NCI-H2029 treated with DMSO at 0.1 percent for 48 hours (cell line): ENCODE results near the gene ZRANB3.
A peak's percentile ranks its signal among the peaks of the same experiment; 100 is the strongest.
"Not testable (repeated sequence)": the region's sequence is repeated elsewhere in the genome, so short reads cannot be mapped to it uniquely, and the experiment has no call there.

Experiments used
- DNase-seq: peaks from one replicate; lab custom pipeline; 2025; lab: John Stamatoyannopoulos, UW

ZRANB3 gene

DNA sequence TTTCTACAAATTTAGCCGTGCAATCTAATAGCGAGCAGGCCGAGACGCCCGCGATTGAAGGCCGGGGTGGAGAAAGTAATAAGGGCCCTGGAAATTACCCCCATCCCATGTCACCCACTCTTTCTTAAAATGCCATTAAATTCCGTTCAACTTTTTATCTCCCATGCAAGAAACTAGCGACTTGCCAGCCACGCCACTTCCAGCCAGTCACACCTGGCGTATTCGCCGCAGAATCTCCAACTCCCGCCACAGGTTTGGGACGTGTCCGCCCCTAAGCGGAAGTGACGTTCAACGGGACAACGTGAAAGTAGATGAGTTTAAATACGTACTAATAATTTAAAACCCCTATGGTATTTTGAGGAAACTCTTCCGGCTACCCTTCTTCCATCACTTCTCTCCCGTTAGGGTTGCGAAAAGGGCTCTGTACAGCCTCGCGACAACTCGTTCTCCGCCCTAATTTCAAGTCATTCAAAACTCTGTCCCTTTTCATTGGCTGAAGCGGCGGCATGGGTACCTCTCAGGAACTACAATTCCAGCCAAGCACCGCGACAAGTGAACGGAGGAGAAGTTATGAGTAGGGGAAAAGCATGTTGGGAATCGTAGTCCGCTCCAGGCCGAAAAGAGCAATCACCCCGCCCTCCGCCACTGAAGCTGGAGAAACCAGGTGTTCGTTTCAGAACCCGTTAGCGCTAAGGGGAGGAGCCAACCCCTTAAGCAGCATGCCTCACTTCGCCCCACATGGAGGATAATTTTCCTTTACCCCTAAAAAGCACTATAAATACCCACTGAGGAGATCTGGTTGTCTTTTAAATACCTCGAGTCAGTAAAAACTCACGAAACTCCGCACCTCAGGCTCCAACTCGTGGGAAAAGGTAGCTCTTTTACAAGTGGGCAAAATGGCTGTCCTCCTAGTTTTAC lies at the start of gene ZRANB3:
Gene ZRANB3, minus strand, starts transcription at position 906 of the 918 bp plus-strand sequence.
- DNase-seq = peak; percentile 98

DNA sequence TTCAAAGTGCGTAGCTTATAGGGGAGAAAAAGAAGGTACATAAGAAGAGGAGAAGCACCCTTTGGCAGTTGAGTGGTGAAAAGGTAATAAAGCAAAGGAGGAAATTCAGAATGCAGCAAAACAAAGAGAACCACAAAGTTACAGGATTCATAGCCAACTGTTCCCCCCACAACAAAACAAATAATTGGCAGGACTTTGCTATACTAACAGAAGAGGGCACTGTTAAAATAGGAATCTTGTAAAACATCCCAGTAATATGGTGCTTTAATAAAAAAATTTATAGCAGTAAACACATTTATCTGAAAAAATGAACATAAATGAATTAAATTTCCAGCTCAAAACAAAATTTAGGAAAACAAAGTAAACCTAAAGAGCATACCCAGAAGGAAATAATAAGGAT lies 42.6 kb upstream of the ZRANB3 start:
- DNase-seq = no peak

DNA sequence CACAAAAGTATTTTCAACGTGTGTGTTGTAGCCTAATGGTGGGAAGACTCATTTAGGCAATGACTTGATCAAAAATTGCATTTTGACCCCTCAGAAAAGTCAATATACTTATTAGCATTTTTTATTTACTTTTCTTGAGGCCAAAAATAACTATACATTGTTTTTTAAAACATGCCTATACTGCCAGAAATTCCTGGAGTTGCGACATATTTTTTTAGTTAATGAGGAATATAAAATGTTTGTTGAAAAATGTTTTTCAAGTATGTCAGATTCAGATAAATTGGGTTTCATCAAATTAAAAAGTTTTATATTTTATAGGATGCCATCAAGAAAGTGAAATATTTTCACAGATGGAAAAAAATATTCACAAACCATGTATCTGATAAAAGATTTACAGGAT lies 39.9 kb upstream of the ZRANB3 start:
- DNase-seq = no peak

DNA sequence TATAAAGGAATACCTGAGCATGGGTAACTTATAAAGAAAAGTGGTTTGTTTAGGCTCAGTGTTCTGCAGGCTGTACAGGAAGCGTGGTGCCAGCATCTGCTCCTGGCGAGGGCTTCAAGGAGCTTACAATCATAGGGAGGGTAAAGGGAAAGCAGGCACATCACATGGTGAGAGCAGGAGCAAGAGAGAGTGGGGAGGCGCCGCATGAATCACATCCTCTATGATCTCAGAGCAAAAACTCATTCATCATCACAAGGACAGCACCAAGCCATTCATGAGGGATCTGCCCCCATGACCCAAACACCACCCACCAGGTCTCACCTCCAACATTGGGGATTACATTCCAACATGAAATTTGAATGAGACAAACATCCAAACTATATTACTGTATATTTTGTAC lies 32.8 kb upstream of the ZRANB3 start:
- DNase-seq = no peak

DNA sequence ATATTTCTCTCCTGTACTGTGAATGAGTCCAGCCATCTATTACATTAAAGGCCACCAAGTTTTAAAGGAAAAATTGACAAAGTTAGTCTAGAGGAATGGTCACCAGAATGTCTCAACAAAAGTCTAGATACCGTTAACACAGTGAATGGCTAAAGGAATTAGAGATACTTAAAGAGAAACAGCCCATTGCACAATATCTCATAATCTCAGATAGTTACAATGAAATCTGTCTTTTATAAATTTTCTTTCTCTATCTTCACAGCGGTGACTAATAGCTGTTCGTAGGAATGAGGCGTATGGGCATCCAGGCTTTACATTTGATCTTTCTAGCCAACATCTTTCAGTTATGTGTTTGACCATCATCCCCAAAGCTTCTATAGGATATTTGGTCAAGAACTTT lies 30.9 kb upstream of the ZRANB3 start:
- no peak for DNase-seq

DNA sequence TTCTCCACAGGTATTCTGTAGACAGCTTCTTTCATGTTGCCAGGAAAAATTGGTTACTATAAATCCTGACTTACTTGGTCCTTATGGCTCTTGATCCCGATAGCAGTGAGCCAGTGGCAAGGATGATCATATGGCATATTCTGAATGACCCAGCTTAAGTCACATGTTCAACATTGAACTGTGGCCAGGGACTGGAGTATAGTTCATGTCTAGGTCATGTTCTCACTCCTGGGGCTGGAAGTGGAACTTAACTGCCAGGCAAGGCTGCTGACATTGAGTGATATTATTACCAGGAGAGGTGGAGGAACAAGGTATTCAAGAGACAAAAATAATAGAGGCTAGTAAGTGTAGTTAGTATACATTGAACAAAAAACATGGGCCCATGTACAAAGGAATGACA lies 26.5 kb upstream of the ZRANB3 start:
- DNase-seq = no peak

DNA sequence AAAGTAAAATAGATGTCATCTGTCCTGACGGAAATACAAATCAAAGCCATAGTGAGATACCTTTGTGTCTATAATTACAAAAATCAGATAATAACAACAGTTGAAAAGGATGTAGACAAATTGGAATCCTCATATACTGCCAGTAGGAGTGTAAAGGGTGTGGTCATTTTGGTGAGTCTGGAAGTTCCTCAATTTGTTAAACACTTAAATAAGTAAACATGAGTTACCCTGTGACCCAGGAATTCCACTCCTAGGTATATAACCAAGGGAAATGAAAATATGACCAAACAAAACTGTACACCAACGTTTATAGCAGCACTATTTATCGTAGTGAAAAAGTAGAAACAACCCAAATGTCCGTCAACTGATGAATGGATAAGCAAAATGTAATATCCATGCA lies 24.3 kb upstream of the ZRANB3 start:
- DNase-seq = no peak

DNA sequence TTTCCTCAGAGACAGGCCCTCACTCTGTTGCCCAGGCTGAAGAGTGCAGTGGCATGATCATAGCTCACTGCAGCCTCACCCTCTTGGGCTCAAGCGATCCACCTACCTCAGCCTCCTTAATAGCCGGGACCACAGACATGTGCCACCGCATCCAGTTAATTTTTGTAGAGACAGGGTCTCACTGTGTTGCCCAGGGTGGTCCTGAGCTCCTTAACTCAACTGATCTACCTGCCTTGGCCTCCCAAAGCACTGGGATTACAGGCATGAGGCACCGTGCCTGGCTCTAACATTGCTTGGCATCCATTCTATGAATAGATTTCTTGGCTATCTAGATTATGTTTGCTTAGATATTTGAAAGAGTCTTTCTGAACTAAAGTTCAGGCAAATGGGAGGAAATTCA lies 21.9 kb upstream of the ZRANB3 start:
- DNase-seq = no peak

DNA sequence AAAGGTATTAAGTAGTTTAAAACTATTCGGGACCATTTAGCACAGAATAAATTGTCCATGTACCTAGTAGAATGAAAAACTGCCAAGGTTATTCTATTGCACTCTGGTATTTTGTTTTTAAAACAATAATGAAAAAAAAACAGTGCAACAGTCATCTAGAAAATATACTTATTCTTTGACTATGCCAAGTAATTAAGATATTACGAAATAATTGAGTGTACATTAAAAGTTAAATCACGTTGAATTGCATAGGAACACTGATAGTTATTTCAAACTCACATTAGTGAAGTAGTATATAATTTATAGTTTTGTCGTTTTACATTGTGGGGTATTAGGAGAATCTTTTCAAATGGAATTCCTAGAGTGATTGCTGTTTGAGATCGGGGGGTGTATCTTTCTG lies 20.3 kb upstream of the ZRANB3 start:
- no peak for DNase-seq

DNA sequence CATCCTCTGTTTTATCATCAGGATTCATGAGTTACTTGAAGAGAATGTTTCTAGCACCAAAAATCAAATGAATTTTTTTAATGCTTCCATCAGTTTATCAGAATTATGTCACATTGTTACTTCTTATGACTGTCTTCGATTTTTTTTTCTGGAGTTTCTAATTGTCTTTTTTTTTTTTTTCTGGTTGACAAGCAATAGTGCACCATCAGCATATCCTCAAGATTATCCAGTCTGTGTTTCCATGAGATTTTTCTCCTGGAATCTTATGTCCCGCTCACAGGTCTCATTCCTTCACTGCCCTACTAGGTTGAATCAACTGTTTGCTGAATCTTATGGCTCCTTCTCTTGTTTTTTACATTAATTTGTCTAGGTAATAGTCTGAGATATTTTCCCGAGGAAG lies 16.3 kb upstream of the ZRANB3 start:
- no peak for DNase-seq

DNA sequence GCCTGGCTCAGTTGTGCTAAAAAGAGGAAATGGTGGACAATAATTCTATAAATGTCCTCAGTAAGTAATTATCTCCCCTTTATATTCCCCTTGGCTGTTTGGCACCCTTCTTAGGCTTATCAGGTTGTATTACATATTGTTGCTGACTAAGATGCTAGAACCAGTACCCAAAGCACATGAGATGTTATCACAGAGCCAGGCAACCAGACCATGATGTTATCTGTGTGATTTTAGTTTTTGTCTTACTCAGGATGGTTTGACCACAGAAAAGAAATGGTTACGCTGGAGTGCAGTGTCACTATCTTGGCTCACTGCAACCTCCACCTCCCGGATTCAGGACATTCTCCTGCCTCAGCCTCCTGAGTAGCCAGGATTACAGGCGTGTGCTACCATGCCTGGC lies 15.4 kb upstream of the ZRANB3 start:
- no peak for DNase-seq

DNA sequence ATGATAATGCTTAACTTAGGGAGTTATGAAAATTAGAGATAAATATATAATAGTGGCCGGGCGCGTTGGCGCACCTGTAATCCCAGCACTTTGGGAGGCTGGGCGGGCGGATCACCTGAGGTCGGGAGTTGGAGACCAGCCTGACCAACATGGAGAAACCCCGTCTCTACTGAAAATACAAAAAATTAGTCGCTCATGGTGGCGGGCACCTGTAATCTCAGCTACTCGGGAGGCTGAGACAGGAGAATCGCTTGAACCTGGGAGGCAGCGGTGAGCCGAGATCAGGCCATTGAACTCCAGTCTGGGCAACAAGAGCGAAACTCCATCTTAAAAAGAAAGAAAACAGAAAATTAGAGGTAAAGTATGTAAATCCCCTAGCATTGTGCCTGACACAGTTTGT lies 2.5 kb upstream of the ZRANB3 start:
- not testable (repeated sequence) for DNase-seq

DNA sequence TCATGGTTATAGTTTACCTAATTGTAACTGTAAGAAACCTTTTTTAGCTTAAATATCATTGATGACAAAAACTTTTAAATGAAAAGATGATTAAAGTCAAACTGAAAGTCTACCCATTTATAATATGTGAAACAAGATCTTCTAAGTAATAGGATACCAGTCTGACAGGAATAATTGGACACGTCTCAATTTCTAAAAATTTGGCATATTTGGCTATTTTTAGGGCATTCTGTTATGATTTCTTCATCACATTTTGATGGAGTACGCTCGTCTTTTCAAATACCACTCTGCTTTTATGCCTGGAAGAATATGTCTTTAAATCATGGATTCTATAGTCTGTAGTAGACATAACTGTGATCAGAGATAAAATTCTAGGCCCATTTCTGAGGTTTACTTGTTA lies 1.6 kb upstream of the ZRANB3 start:
- no peak for DNase-seq

DNA sequence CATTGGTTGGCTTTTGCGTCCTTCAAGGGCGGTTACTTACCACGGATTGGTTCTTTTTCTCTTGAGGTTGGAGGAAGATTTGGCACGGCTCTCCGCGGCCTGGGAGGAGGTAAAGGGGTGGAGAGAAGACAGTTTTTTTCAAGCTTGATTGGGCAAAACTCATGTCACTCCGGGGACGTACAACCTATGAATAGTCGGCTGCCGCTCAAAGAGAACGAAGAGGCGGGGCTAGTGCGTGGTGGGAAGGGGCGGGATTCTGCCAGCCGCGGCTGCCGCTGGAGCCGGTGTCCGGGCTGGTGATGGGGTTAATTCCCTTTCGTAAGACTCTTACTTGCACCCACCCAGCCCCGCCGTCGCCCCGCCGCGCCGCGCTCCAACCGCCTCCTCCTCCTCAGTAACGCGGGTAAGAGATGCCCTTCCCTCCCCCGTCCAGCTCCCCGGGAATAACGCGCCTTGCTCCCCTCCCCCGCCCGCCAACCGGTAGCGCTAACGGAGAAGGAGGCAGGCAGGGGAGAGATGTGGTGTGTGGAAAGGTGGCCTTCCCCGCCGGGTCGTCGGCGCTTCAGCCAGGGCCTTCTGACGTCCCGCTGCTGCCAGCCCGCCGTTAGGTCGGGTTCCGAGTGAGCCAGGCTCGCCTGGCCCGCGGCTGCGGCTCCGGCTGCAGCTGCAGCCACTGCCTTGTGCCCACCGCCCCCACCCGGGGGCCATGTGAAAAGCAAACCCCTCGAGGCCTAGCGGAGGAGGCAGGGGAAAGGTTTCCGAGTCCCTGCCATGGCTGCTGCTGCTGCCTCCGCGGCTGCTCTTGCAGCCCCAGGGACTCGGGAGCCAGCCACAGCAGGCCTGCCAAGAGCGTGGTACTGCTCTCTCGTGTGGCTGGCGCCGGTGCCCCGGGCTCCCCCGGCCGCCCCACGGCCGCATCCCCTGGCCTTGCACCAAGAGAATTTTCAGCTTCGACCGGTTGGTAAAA lies 496 bp upstream of the ZRANB3 start, which contains the start of gene R3HDM1:
Gene R3HDM1, plus strand, starts transcription at position 254 of the 967 bp plus-strand sequence. CDS start 73,362 bp downstream, outside the sequence.
- DNase-seq = peak; percentile 99

DNA sequence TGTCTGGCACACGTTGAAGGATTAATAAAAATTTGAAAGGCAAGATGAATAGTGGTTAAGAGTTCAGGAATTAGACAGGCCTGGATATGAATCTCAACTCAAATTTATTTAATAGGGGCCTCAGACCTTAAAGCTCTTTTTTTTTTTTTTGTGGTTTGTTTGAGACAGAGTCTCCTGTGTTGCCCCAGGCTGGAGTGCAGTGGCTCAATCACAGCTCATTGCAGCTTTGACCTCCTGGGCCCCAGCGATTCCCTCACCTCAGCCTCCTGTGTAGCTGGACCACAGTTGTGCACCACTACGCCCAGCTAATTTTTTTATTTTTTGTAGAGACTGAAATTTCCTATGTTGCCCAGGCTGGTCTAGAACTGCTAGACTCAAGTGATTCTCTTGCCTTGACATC lies 3.0 kb downstream of the ZRANB3 start:
- no peak for DNase-seq

DNA sequence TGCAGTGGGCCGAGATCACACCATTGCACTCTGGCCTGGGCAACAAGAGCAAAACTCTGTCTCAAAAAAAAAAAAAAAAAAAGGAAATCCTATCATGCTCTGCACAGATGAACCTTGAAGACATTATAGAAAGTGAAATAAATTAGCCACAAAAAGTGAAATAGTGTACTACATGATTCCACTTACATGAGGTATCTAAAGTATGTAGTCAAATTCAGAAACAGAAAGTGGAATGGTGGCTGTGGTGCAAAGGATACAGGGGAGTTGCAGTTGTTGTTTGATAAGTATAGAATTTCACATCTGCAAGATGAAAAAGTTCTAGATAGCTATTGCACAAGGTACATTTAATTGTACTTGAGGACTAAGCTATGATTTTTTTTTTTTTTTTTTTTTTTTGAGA lies 5.2 kb downstream of the ZRANB3 start:
- no peak for DNase-seq

DNA sequence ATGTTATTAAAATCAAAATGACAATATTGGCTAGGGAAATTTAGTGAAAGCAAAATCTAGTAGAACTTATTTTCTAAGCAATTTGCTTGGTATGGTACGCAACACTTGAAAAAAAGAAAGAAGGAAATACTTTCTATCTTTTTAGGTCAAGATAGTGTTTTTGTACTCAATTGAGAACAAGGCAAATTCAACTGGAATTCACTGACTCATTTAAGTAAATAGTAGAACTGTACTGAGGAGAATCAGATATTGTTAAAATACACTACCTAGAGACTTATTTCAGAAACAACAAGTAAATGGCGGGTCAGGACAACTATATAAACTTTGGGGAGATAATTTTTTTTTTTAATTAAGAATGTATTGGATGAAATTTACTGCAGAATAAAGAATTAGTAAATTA lies 18.9 kb downstream of the ZRANB3 start:
- no peak for DNase-seq

DNA sequence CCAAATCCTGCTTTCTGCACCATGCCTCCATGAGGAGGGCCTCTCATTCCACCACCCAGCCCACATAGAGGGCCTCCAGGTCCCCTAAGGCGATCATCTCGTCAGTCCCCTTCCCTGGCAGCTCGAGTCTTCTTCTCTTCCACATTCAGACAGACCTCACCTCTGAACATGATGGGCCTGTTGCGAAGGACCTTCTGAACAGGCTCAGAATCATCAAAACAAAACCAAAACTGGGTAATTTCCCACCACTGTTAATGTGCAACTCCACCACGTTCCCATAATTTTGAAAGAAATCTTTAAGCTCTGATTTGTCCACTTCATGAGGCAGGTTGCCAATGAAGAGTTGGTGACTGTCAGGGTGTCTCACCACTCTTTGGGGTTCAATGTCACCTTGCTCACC lies 20.4 kb downstream of the ZRANB3 start:
- DNase-seq = no peak

DNA sequence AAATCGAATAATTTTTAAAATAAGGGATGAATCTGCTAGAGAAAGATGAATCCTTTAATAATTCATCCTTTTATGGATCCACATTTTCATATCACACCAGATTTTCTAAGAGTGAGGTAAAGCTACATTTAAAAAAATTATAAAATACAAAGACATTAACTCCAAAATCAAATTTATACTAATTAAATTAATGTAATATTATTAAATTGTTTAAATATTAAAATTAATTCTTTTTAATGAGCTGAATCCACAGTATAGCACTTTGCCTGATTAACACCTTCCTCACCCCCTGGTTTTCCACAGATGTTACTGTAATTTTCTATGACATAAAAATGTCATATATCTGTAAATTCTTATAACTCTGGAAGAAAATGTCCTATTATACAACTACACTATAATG lies 26.2 kb downstream of the ZRANB3 start:
- no peak for DNase-seq

DNA sequence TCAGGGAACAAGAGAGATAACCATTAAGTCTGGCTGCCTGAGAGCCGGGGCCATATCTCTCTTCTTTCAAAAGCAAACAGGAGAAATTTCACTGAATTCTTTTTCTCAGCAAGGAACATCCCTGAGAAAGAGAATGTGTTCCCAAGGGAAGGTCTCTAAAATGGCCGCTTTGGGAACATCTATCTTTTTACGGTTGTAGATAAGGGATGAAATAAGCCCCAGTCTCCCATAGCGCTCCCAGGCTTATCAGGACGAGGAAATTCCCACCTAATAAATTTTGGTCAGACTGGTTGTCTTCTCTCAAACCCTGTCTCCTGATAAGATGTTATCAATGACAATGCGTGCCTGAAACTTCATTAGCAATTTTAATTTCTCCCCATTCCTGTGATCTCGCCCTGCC lies 32.4 kb downstream of the ZRANB3 start:
- DNase-seq = not testable (repeated sequence)

DNA sequence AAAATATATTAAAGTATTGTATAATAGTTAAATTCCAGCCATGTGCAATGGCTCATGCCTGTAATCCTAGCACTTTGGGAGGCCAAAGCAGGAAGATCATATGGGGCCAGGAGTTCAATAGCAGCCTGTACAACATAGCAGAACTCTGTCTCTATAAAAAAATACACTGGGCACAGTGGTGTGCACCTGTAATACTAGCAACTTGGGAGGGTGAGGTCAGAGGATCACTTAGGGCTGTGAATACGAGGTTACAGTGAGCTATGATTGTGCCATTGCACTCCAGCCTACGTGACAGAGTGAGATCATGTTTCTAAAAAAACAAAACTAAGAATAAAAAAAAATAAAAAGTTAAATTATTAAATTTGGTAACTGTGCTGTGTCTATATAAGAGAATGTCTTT lies 36.1 kb downstream of the ZRANB3 start:
- DNase-seq = no peak

DNA sequence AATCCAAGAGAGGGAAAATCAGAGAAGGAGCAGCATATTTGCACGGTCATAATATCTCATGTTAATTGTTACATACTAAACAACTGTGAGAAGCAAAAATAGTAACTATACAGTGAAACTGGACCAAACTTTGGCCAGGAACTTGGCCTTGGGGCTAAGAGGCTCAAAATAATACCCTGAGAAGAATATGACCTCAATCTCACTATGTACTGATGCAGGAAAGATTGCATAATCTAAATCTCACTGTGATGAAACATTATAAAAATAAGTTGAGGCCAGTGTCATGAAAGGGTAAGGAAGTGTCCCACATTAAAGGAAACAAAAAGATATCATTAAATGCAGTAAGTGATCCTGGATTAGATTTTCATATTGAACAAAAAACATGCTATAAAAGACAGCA lies 36.5 kb downstream of the ZRANB3 start:
- DNase-seq = no peak

DNA sequence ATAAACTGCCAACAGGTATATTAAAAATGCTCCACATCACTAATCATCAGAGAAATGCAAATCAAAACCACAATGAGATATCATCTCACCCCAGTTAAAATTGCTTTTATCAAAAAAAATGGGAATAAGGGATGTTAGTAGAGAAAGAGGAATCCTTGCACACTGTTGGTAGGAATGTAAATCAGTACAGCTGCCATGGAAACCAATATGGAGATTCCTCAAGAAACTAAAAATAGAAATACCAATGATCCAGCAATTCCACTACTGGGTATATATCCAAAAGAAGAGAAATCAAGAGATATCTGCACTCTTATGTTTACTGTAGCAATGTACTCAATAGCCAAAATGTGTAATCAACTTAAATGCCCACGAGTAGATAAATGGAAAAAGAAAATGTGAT lies 40.6 kb downstream of the ZRANB3 start:
- DNase-seq = no peak
